Stimulated activated CD8-positive, alpha-beta memory T cell treated with anti-CD3 and anti-CD28 coated beads, Interleukin-2, amount 100 ng/mL, for 48 hours (primary cell): ENCODE results near the gene PRKCI.
"Not testable (repeated sequence)": the region's sequence is repeated elsewhere in the genome, so short reads cannot be mapped to it uniquely, and the experiment has no call there.

ENCODE experiments used
- DNase-seq, 2 donors: peaks; one replicate each; pipeline ENCODE4 v3.0.0-alpha.2; 2020; ENCODE audit warnings: low read depth in 2 of 2

PRKCI gene

DNA sequence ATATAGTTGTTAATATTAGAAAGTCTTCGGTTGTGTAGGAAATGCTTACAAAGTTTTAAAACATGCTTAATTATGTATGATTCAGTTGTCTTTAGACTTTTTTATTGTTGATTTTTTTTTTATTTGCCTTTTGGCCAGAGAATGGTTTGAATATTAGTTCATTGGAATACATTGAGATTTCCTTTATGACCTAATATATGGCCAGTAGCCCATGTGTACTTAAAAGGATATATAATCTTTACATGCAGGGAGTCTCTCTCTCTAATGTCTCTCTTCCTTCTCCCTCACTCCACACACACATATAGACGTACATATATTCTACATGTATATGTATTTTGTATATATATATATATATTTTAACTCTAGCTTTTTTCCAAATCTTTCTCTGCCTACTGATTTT, 68.0 kb downstream of the PRKCI start:
- no peak for DNase-seq

- no peak for DNase-seq
These were observed 73.4 kb downstream of the PRKCI start for GRCh38 chr3:170295586-170295985.

DNA sequence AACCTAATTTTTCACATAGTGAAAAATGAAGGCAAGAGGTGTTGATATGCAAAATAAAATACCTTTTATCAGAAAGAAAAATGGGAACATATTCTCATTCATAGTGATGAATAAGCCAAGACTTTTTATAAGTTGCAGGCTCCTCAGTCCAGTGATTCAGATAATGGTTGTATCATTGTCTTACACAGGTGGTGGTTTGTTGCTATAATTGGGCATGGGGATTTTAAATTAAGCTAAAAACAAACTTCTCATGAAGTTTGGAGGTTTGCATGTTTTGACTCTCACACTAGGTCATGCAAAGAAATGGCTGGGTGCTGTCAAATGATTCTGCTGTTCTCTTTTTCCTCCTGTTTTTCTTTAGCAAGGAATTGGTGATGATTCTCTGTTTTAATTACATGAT, 74.5 kb downstream of the PRKCI start:
- no peak for DNase-seq

- no peak for DNase-seq
These were observed 79.2 kb downstream of the PRKCI start for GRCh38 chr3:170301405-170301804.

DNA sequence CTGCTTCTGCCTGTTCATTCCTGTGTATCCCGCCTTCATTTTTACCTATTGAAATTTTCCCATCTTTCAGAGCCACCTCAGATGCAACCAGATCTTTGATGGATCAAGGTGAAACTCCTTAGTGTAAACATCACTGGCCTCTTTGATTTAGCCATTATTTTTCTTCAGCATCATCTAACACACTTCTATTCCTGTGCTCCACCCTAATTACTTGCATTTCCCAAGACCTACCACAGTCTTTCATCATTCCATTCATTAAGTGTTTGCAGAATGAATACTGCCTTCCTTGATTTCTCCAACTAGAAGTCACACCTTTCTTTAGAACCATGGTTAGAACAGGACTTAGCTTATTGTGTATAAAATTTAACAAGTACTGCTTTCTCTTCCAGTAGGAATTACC, 79.8 kb downstream of the PRKCI start:
- DNase-seq = no peak

GRCh38 chr3:170306015-170306414, 83.8 kb downstream of the PRKCI start:
- DNase-seq = no peak

DNA sequence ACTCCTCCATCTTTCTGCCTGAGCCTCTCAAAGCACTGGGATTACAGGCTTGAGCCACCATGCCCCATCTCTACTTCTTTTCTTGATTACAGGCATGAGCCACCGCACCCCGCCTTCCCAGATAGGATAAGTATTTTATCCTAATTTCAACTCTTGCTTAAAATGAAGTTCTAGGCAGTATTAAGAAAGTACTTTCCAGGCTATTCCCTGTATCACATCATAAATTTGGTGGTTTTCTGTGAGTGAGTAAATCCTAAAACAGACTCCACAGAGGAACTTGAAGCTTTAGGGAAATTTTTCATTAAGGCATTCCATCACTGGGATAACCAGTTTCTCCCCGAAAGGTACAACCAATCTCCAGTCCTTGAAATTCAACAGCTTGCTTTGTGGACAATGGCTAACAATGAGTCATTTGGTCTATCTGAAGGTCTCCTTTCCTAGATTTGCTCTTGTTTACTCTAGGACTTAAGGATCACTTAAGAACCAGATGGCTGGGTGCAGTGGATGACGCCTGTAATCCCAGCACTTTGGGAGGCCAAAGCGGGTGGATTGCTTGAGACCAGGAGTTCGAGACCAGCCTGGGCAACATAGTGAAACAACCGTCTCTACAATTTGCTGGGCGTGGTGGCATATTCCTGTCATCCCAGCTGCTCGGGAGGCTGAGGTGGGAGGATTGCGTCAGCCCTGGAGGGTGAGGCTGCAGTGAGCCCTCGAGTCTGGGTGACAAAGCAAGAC, 85.6 kb downstream of the PRKCI start:
- DNase-seq = no peak

- DNase-seq = no peak
These were observed 86.8 kb downstream of the PRKCI start for GRCh38 chr3:170309046-170309445.

GRCh38 chr3:170317954-170318353, 95.7 kb downstream of the PRKCI start:
- no peak for DNase-seq

DNA sequence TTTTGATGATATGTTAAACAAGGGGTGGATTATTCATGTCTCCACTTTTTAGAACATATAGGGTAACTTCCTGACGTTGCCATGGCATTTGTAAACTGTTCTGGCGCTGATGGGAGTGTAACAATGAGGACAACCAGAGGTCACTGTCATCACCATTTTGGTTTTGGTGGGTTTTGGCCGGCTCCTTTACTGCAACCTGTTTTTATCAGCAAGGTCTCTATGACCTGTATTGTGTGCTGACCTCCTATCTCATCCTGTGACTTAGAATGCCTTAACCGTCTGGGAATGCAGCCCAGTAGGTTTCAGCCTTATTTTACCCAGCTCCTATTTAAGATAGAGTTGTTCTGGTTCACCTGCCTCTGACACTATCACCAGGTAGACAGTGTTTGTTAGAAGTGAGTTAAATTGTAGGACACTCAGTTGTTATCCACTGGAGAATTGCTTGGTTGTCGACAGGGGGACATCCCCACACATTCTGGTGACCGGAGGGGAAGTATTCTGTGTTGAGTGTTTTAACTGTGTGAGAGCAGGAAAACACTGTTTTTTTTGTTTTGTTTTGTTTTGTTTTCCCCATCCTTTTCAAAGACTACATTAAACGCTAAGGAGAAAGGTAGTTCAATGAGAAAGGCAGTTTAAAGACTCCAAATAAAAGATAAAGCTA, 98.4 kb downstream of the PRKCI start:
- DNase-seq = no peak

- DNase-seq = no peak
These were observed 99.3 kb downstream of the PRKCI start for GRCh38 chr3:170321321-170322034.

- no peak for DNase-seq
These were observed 100.5 kb downstream of the PRKCI start for GRCh38 chr3:170322566-170323269.

DNA sequence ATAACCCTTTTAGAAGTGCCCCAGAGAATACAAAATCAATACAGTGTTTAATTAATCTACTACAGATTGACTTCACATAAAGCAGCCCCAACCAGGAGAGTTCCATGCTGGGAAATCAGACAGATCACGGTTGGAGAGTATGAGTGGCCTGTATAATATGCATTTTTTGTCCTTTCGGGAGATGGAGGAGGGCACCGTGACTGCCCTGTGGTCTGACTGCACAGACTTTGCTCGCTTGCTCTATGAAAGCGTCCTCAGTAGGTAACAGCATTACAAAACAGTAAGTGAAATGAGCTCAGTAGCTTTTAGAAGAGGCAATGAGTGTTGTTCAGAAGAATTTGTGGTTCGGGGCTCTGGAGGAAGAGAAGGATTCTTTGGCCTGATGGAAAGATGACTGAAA, 101.1 kb downstream of the PRKCI start:
- no peak for DNase-seq

DNA sequence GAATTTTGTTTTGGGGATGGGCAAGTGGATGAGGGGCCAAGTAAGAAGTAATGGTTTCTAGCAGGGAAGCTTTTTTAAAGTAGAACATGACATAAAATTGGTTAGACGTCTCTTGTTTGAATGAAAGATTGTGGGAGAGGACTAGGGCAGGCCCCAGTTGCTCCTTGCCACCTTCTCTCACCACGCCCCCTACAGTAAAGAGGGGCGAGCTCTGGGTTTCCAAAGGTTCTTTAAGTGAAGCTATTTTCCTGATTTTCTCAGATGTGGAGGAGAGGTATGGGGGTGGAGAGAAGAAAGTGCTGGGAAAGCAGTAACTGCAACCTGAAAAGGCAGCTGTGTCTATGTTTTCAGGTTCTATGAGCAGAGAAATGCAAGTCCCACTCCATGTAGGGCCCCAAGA, 102.7 kb downstream of the PRKCI start:
- DNase-seq = no peak

GRCh38 chr3:170327040-170327808, 105.0 kb downstream of the PRKCI start:
- DNase-seq = no peak

GRCh38 chr3:170327868-170328548, 105.8 kb downstream of the PRKCI start:
- not testable (repeated sequence) for DNase-seq

- no peak for DNase-seq
These were observed 108.1 kb downstream of the PRKCI start for GRCh38 chr3:170330366-170330765.

GRCh38 chr3:170331143-170331542, 108.9 kb downstream of the PRKCI start:
- no peak for DNase-seq

DNA sequence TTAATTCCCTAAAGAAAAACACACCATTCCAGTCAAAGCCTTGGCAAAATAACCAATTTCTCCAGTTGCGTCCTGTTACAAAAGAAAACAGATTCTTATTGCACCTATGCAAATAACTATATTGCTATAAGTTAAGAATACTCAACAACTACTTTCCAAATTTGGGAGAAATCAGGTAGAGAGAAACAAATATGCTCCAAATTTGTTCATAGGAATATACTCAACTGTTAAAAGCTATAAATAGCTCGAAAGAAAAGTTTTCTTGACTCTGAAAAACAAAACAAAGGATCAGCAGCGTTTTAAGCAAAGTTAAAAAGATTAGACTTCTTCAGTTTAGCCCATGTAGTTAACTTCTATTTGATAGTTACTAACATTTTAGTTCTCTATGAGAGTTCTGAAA, 115.2 kb downstream of the PRKCI start:
- DNase-seq = no peak

GRCh38 chr3:170338690-170339340, 116.6 kb downstream of the PRKCI start:
- no peak for DNase-seq
